ENCODE results near the gene ALX3.
"Not testable (repeated sequence)": the region's sequence is repeated elsewhere in the genome, so short reads cannot be mapped to it uniquely, and the experiment has no call there.

ALX3 gene

GRCh38 chr1:110038271-110038670 lies 32.2 kb downstream of the ALX3 start:
- no peak for DNase-seq

DNA sequence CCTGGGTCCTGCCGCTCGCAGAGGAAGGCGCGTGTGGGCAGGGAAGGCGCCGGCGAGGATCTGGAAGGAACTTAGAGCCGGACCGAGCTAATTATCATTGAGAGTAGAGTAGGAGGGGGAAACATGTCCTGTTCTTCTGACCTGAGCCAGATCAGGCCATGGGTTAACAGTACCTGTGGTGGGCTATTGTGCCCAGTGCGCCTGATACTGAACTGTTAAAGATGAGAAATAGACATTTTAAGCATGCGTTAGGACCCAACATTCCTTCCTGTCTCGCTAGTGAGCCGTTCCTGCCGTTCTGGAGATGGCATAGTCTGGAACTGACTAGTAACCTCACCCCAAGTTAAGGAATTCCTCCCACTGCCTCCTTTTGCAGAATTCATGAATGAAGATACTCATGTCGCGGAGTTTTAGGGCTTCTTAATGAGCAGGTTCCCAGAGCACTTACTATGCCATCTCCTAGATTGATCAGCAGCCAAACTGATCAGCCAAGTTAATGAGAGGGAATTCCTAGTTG lies 35.2 kb downstream of the ALX3 start:
- no peak for DNase-seq

GRCh38 chr1:110034451-110035235 lies 35.8 kb downstream of the ALX3 start, which contains the start of gene STRIP1:
TSS of gene STRIP1 (plus strand) at chr1:110034624. CDS start at chr1:110034638, 14 bp downstream.
- peak; percentile 94 for DNase-seq

DNA sequence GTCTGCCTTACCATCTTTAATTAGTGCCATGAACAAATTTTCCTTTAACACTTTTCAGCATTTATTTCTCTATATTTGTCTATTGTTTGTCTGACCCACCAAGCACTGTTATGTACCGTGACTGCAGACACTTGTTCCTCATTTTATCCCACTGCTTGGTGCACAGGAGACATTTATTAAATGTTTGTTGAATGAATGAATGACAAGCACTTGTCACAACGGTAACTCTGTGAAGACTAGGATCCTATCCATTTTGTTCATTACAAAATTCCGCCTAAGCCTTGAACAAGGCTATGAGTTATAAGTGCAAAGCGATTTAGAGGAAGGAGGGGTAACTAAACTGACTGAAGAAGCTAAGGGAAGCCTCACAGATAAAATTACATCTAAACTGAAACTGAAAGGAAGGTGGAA lies 36.4 kb downstream of the ALX3 start:
- DNase-seq: no peak

DNA sequence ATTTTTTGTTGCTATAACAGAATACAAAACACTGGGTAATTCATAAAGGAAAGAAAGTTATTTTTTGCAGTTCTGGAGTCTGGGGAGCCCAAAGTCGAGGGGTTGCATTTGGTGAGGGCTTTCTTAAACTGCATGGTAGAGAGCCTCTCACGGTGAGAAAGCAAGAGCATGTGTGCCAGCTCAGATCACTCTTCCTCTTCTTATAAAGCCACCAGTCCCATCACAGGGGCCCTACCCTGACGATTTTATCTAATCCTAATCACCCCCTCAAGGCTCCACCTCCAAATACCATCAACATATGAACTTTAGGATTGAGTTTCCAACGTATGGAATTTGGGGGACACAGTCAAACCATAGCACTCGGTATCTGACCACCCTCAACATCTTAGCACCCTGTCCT lies 37.1 kb downstream of the ALX3 start:
- no peak for DNase-seq

GRCh38 chr1:110032327-110032726 lies 38.1 kb downstream of the ALX3 start:
- no peak for DNase-seq

GRCh38 chr1:110030687-110031086 lies 39.8 kb downstream of the ALX3 start:
- DNase-seq: not testable (repeated sequence)

- no peak for DNase-seq
These were observed 45.9 kb downstream of the ALX3 start for GRCh38 chr1:110024613-110025012.

DNA sequence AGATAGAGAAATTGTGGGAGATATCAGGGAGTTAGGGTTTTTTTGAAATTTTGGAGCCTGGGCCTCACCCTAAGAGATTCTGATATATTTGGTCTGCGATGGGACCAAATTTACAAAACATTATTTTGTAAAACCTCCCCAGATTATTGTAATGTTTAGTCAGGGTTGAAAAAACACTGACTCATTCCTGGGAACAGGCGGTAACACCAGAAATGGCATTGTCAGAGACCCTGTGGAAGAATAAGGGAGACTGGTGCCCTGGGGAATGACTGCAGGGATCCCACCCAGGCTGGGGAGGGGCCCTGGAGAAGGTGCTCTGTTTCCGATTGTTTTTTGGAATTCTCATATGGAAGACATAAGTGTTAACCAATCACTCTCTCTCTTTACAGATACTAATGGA lies 49.2 kb downstream of the ALX3 start:
- DNase-seq: no peak

DNA sequence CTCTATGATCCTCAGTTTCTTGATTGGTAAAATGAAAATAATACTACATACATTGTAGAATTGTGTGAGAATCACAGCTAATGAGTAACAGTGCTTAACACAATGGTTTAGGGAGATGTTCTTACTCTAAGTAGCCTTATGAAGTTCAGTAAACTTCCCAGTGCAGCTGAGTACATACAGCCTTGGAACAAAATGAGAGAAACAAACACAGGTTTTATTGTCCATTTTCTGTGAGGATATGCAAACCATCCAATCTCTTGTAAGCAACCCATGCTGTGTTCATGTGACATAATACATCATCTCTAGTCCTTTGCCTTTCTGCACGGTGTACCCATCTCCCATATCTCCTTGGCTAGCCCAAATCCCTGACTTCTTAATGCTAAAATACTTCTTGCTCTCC lies 50.7 kb downstream of the ALX3 start:
- no peak for DNase-seq

GRCh38 chr1:110018396-110018795 lies 52.1 kb downstream of the ALX3 start:
- no peak for DNase-seq

DNA sequence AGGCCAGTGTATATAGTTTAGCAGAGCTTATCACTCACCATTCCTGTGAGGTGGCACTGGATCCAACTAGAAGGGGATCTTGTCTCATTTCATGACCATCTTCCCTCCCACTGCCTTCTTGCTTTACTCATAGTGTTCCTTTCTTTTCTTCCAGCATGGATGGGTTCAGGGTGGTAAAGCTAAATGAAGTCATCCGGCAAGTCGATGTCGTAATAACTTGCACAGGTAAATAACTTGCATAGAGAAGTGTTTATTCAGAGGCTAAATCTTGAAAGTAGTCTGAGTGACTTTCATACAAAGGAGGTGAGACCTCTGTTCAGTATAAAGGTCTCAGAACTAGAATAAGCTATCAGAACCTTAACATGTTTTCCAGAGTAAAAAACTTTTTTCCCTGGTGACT lies 52.7 kb downstream of the ALX3 start:
- no peak for DNase-seq

DNA sequence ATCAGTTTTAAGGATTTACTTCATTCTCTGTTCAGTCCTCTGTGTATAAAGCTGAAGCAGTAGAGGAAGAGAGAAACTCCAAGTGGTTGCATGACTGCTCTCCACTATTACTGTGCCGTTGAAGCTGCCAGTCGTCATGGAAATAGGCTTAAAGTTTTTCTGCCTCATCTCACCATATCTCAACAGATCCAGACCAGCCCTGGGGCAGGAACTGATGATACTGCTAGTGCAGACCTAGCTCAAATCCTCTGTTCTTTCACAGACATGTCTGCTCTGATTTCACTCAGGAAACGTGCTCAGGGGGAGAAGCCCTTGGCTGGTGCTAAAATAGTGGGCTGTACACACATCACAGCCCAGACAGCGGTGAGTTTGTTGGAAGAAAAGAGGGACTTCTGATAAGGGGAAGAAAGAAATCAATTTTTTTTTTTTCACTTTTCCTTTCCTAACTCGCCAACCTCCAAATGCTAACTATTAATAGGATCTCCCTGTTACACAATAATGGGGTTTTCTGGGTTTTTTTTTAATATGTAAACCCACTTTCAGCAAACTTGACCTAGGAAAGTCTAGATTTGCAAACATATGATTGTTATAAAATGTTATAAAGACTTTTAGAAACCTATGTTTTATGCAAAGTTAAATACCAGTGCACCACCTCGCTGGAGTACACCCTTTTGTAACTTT lies 58.2 kb downstream of the ALX3 start:
- DNase-seq: no peak

- DNase-seq: no peak
These were observed 58.9 kb downstream of the ALX3 start for GRCh38 chr1:110011527-110012041.

Data from NCI-H1436 (cell line).